GM19025 (cell line): ENCODE results near the gene EML4.
"Not testable (repeated sequence)": the region's sequence is repeated elsewhere in the genome, so short reads cannot be mapped to it uniquely, and the experiment has no call there.

ENCODE experiments used
- ATAC-seq: cut with Tn5 transposase; IDR thresholded peaks from one replicate; pipeline ENCODE4 v1.9.1; 2021; ENCODE audit warnings: mild to moderate bottlenecking, low read depth, moderate library complexity; ENCODE audit not compliant: unreplicated experiment

Gene EML4

DNA sequence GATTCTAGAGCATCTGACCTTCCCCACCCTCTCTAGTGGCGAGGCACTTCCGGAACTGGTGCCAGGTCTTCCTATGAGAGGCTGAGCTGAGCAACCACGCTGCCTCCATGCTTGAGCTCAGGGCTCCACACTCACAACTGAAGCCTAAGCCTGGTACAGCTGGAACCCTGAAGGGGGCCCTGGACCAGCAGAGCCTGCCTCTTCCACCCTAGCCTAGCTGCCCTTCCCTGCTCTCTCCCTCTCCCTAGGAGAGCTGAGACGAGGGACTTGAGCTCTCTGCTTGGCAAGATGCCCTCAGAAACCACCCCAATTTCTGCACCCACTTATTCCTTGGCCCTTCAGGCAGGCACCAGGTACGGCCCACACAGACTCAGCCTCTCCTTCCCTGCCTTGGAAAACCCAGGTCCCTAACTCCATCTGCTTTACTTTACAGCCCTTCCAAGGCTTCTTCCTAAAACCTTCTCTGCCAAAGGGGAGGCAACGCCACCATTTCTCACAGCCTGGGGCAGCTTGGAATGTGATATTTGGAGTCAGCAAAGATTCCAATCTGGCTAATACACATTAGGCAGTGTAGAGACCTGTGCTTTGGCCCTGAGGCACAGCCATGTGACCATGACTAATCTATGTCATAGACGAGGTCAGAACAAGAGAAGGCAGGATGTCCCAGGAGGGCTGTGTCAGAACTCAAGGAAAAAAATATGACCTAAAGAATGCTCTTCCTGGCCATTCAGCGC, 173.1 kb downstream of the EML4 start:
- ATAC-seq, result no peak

DNA sequence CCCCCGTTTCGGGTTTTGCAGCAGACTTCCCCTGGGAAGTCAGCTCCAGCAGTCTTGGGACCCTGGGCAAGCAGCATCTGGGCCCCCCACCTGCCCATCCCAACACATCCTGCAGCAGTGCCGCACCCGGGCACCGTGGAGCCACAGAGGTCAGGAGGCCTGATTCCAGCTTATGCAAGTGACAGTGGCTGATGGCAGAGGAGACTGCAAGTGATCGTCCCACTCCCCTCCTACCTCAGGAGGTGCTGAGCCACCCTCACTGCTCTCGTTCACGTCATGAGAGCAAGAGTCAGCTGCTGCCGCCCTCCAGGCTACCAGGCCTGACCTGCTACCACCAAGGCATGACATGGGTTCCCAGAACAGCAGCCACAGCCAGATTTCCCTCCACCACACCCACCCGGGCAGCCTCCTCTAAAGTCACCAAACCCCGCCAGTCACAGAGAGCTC, 173.7 kb downstream of the EML4 start:
- no peak for ATAC-seq

DNA sequence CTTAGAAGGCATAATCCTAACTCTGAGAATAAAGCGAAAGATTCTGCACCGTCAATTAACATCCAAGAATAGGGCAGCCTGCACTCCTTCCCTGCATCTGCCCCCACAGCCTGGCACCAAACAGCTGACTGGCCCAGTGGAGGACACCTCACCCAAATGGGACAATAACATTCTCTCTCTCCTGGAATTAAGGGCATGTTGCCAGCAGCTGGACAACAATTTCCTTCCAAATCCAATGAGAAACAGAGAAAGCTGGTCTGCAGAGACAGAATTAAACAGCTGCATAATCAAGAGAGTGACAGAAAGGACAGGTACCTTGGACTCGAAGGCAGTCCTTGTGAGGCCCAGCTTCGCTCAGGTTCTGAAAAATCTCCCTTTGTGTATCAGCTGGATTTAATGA, 176.8 kb downstream of the EML4 start:
- ATAC-seq, result no peak

DNA sequence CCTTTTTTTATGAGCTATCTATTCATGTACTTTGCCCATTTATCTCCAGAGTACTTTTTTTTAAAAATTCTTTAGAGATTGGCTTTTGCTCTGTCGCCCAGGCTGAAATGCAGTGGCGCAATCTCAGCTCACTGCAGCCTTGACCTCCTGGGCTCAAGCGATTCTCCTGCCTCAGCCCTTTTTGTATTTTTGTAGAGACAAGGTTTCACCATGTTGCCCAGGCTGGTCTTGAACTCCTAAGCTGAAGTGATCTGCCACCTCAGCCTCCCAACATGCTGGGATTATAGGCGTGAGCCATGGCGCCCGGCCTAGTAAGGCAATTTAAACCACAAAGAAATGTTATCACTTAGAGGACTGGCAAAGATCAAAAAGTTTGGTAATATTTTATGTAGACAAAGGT, 177.7 kb downstream of the EML4 start:
- not testable (repeated sequence) for ATAC-seq

DNA sequence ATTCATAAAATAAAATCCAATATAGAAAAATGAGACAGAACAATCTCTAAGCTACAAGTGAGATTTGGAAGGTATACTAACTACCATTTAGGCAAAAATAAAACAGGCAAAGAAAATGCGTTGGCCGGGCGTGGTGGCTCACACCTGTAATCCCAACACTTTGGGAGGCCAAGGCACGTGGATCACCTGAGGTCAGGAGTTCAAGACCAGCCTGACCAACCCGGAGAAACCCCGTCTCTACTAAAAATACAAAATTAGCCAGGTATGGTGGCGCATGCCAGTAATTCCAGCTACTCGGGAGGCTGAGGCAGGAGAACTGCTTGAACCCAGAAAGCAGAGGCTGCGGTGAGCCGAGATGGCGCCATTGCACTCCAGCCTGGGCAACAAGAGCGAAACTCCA, 178.4 kb downstream of the EML4 start:
- not testable (repeated sequence) for ATAC-seq

DNA sequence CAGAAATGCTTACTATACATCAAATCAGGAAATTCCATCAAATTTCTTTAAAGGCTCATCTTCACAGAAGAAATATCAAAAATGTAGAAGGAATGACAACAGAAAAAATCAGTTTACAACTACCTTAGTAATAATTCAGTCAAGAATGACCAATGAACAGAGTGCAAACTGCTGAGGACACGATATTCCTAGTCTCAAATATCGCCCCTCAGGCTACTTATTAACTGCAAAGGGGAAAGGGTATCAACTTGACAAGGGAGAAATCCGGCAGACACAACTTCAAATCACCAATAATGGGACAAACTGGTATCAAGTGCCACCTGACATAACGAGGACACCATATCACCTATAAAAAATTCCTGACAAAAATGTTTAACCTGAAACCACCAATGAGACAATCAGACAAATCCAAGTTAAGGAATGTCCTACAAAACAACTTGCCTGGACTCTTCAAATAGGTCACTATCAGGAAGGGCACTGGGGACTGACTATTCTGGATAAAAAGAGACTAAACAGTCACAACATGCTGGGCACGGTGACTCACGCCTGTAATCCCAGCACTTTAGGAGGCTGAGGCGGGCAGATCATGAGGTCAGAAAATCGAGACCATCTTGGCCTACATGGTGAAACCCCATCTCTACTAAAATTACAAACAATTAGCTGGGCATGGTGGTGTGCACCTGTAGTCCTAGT, 179.1 kb downstream of the EML4 start:
- ATAC-seq, result no peak

DNA sequence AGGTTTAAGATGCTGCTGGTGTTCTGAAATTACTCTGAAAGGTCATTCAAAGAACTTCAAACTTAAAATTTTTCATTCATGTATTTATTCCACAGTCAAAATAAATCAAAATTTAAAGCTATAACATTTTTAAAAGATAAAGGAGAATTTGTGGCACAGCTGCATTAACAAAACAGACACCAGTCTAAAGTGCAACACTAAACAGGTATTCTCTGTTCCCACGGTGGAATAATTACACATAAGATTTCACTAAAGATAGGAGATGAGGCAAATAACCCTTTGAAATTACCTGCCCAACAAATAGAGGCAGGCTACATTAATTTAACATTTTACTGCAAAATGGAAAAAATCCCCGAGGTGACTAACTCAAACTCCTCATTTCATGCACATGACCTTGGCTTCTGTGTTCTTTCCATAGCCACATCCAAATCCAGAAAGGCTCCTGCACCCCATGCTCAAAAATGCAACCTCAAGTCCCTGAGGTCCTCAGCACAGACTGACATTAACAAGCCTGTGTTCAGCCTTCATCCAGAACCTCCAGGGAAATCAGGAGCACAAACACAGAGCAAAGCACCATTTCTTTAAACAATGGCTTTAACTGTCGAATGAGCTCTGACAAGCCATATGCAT, 181.4 kb downstream of the EML4 start:
- ATAC-seq, result no peak

DNA sequence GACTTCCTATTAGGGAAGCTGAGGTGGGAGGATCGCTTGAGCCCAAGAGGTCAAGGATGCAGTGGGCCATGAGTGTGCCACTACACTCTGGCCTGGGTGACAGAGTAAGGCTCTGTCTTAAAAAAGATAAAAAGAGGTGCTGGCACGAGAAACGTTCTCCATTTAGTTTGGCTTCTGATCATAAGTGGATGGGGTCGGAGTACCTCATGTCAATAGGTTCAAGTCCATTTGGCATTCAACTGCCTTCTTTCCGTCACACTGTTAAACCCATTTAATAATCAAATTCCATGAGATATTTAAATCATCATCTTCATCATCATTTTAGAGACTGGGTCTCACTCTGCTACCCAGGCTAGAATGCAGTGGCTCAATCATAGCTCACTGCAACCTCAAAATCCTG, 182.7 kb downstream of the EML4 start:
- ATAC-seq, result no peak

DNA sequence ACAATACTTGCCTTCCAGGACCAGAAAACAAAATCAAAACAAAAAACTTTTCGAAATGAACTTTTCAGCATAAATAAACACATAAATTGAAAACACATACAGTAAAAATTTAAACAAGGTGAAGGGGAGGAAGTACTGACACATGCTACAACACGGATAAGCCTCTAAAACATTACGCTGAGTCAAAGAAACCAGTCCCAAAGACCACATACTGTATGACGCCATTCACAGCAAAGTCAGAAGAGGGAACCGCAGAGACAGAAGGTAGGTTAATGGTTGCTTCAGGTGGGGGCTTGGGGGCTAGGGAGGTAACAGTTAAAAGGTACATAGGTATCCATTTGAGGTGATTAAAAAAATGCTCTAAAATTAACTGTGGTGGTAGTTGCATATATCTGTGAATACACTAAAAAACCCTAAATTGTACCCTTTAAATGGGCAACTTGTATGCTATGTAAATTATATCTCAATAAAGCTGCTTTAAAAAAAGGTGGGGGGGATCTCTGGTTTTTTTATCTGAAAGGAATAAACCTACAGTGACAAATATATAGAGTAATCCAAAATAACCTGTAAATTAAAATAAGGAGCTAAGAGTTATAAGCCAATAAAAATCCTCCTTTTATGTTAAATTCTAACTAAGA, 184.8 kb downstream of the EML4 start:
- ATAC-seq, result no peak

DNA sequence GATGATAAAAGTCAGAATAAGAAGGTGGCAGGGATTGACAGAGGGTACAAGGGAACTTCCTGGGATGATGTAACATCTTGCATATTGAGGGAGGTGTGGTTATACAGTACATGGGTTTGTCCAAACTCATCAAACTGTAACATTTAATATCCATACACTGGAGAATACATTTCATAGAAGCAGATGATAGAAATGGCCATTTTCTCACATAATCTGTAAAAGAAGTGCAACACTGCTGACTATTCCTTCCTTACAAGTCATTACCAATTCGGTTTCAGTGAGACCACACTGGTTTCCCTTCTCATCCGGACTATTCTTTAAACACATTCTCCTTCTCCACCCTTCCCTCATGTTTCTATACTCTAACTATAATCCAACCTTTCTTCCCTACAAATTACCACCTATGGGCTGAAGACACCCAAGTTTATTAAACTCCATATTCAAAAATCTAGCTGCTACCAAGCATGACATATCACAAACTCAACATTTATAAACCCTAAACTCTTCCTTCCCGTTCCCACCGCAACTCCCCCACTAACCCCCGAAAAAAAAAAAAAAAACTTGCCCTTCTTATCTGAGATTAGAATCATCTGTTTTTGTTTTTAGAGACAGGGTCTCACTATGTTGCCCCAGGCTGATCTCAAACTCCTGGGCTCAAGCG, 190.3 kb downstream of the EML4 start:
- no peak for ATAC-seq

DNA sequence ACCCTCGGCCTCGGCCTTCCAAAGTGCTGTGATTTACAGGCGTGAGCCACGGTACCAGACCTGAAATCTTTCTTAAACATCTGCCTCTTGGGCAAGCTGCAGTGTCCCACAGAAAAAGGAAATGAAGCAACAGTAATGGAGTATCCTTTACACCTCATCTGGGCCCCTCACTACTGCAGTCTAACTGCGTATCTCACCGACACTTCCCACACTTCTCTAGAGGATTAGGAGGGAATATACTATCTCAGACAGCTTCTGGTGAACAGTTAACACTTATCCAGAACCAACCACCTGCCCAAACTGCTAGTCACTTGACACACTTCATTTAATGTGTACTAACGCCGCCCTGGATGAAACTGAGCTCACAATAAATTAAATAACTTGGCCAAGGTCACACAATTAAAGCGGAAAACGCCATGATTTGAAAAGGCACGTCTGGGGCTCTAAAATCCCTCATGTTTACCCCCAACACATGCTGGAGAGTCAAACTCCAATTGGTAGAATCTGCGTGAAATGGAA, 190.9 kb downstream of the EML4 start:
- ATAC-seq, result no peak

DNA sequence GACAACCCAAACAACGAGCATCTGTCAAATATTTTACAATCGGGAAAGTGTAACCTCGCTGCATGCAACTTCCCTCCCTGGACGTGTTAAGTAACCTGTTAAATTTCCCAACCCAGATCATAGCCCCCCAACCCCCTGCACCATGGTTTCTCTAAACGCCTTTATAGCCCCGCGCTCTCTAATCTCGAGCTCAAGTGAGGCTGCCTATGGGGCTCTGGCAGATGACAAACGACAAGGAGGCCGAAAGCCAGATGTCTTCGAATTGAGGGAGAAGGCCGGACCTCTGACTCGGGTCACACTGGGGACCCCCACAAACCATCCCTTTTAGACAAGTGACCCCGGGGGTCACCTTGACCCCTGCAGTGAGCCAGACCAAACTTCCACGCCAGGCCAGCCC, 191.3 kb downstream of the EML4 start:
- no peak for ATAC-seq

DNA sequence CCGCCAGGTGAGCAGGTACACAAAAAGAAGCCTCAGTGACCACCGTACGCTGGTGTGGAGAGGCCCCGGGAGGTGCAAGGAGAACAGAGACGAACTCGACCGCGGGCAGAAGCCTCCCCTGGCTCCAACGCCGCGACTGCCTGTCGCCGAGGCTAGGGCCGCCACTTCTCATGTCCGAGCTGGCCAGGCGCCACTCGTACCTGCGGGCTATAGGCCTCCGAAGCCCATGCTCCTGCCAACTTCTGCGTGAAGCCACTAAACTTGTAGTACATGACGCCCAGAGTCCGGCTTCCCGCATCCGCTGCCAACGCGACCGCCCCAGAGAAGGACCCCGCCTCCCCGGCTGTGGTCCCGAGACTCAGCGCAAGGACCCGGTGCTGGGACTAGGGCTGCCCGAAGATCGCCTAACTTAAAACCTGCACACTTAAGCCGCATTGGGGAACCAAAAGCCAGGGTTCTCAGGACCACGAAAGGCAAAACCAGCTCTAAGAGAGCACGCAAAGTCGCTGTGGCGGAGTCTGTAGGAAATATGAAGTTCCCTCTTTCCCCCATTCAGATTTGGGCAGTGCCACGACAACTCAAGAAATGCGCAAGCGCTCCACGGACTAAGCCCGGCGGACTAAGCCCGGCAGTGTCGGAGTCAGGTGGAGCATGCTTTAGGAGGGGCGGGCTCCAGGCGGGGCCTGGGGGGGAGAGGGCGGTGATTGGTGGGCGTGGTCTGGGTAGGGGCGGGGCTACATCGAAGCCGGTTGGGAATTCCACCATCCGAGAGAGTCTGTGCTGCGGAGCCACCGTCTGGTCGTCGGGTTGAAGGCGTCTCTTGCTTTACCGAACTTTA, 192.0 kb downstream of the EML4 start, which contains the start of gene COX7A2L:
TSS of gene COX7A2L (minus strand) at position 328 of the 838 bp plus-strand sequence. CDS start at position 272, 56 bp downstream.
- ATAC-seq, result peak; percentile 87

DNA sequence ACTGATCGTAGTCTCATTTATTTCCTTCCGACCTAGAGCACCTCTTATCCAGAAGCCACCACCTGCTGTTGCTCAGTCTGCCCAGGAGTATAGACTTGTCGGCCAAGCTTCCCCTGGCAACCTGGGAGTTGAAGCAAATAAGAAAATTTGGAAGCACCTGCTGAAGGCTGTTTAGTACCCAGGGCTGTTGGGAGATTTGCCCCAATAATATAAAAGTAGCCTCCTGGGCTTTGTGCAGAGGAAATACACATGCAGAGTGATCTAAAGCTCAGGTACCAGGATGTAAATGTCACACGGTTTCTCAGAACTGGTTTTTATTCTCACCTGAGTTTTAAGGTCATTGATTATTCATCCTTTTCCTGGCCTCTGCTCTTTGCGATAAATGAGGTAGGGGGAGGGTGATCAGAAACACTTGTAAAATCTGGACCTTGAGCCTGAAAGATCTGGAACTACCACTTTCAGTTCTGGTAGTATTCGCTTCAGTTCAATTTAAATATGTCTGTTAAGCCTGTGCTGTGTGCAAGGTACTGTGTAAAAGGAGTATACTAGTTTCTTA, 192.7 kb downstream of the EML4 start:
- no peak for ATAC-seq

DNA sequence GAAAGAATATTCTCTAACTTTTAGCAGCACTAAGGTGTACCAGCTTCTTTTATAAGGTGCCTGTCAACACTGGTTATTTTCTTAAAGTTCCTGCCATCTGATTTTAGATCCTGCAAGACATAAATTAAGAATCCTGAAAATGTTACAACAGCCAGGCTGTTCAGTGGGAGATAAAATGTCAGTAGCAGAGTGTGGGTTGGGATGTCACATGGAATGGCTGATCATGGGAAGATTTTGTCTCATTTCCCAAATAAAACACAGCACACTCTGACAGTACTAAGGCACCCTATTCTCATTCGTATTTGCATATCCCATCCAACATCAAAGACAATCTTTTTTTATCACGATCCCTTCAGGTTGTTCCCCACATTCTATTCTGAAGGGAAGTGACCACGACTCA, 194.3 kb downstream of the EML4 start:
- no peak for ATAC-seq

DNA sequence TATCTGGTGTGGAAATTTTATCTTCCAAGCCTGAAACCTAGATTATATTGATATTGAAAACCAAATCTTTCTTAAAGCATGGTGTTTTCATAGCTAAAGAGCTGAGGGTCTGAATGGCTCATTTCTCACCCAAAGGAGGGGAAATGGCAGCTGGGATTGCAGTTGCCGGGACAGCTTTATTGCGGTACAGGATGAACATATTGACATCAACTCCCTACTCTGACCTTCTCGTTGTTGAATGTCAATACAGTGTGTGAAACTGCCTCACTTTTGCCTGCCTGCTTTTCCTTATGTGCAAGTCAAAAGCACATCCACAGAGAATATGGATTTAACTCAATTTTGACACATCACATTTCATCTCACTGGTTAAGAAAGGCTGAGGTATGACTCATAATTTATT, 195.5 kb downstream of the EML4 start:
- no peak for ATAC-seq

DNA sequence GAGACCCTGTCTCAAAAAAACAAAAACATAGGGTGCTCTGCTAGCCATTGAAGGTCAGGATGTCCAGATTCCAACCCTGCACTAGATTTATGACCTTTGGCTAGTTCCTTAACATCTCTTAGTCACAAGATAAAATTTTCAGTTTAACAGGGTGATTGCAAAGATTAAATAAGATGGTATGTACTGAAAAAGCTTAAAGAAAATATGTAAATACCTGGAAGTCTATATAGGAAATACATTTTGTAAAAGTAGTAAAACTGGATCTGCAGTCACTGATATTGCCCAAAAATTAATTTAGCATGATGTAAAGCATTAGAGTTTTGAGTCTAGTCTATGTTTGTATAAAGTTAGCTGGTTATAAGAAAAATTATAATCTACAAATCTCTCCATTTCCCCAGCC, 197.3 kb downstream of the EML4 start:
- ATAC-seq, result no peak

DNA sequence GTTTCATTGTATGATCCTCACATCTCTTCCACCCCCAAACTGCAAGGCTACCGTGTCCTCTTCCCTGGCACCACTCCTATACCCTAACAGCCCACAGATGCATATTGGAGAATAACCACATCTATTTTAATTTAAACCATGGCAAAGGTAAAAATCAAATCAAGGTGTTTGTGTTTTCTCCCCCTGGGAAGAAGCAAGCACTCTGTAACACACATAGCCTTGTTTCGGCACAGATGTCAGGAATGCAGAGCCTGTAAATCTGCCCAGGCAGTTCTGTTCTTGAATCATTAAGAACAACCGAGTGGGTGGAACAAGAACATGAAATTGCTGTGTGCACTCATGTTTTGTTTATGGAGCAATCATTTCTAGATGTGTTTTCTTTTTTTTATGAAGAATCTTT, 198.7 kb downstream of the EML4 start:
- no peak for ATAC-seq

DNA sequence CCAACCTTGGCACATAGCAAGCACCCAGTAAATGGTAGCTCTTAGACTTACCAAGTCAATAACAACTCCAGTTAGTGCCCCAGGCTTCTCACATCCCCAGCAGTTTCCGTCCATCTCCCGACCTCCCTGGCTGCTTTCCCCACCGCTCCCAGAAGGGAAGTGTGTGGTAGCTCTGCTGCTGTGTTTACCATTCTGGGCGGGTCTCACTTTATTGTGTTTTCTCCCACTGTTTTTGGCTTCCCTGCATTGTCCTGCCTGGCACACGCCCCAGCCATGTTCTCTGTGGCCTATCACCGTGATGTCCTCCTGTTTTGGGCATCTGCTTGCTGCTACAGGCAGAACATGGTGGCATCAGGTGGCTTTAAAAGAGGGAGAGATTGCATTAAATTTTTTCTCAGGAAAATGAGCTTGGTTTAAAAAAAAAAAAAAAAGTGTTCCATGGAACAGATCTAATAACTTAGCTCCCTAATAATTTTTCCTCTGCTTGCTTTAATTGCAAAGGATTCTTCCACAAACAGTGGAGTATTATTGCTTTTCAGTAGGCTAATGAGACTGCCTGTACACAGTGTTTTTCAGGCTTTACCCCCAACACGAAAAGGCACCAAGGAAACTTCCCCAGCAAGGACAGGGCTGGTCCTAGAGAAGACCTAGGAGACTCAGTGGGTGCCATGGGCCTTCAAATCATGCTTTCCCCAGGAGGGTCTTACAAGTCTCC, 199.8 kb downstream of the EML4 start:
- no peak for ATAC-seq
